Left lung (tissue), 10 donors: ENCODE data around the gene CNGA2. TPM values are rescaled to one million over a fixed set of nuclear protein-coding genes. Genes with fewer than 3 reads are reported as not detected.

Experiments
- ATAC-seq: fragments of 200-7000 bp; cut with Tn5 transposase; one replicate; pipeline ENCODE4 v1.9.1; 2020; ENCODE audit warnings: moderate library complexity
- DNase-seq, 4 donors: peaks; one replicate each; pipeline ENCODE4 v3.0.0-alpha.2; 2013 to 2020
- H3K27ac ChIP-seq, 2 donors: fragments of 200-600 bp; sonication (generic) in 1 of 2; one replicate each; pipeline versions ENCODE4 v1.5.0 to v1.8.0; 2020 to 2021
- H3K27me3 ChIP-seq, 2 donors: fragments of 200-600 bp; sonication (generic) in 1 of 2; one replicate each; pipeline versions ENCODE4 v1.5.0 to v1.8.0; 2020 to 2021
- H3K36me3 ChIP-seq, 2 donors: fragments of 200-600 bp; sonication (generic) in 1 of 2; one replicate each; pipeline versions ENCODE4 v1.5.0 to v1.8.0; 2020 to 2021
- H3K4me1 ChIP-seq, 2 donors: fragments of 200-600 bp; one replicate each; pipeline ENCODE4 v1.8.0; 2021
- H3K4me3 ChIP-seq, 2 donors: fragments of 200-600 bp; sonication (generic) in 1 of 2; one replicate each; pipeline versions ENCODE4 v1.5.0 to v1.8.0; 2020 to 2021; ENCODE audit warnings: mild to moderate bottlenecking in 1 of 2
- H3K9me3 ChIP-seq, 2 donors: fragments of 200-600 bp; sonication (generic) in 1 of 2; one replicate each; pipeline versions ENCODE4 v1.5.0 to v1.8.0; 2020 to 2021
- CTCF ChIP-seq, 2 donors: fragments of 200-600 bp; sonication (generic) in 1 of 2; IDR thresholded peaks; one replicate each; pipeline versions ENCODE4 v1.5.0 to v1.8.0; 2021; ENCODE audit warnings: antibody characterized with exemption in 2 of 2
- intact Hi-C, 2 donors: fragments of 100-400 bp; cut with DNase I; formaldehyde crosslinking; loops; one replicate each; pipeline versions ENCODE4 v1.11.2 to v1.14.2; 2022
- polyA plus RNA-seq, 6 donors: library from polyadenylated mRNA; unstranded; fragments of 120-200 nt; gene quantifications; one replicate each; pipeline ENCODE4 v1.2.1, GENCODE V29; 2013; ENCODE audit not compliant: insufficient read length in 6 of 6
- total RNA-seq, 2 donors: library from RNA; stranded (reverse); fragmentation: NEBNext Ultra II Directional; extraction: Animal tissue kit (Norgen Biotek cat#: 25700); gene quantifications; one replicate each; pipeline ENCODE4 v1.2.1, GENCODE V29; 2021
- donor health status: DM: no; HTN: yes; CAD: no.
- donor health status: DM: no; HTN: no; CAD: no.

CNGA2 gene
- total and polyA plus RNA-seq, 8 donors: not detected

- no peak overlapping the region for H3K4me3 ChIP-seq
- H3K9me3 ChIP-seq: no peaks in the 10 kb centered on the region
- ATAC-seq: no peak
- TF ChIP-seq CTCF (IDR thresholded peaks at IDR 0.05): no peak
- no peak overlapping the region for H3K27ac ChIP-seq
- no peaks in the 10 kb centered on the region for H3K4me1 ChIP-seq
- H3K36me3 ChIP-seq: no peaks in the 10 kb centered on the region
- intact Hi-C loops: no loop called here
- H3K27me3 ChIP-seq: no peaks in the 10 kb centered on the region
- no peak for DNase-seq
Observed at GRCh38 chrX:151737494-151737893, 2.9 kb downstream of the CNGA2 start.

- H3K4me1 ChIP-seq: no peaks in the 10 kb centered on the region
- no peak overlapping the region for H3K4me3 ChIP-seq
- no peaks in the 10 kb centered on the region for H3K9me3 ChIP-seq
- no peaks in the 10 kb centered on the region for H3K27me3 ChIP-seq
- DNase-seq (no peak), ATAC-seq (no peak)
- H3K36me3 ChIP-seq: no peaks in the 10 kb centered on the region
- intact Hi-C loops: no loop called here
- no peak overlapping the region for H3K27ac ChIP-seq
- no peak for TF ChIP-seq CTCF (IDR thresholded peaks at IDR 0.05)
Observed at GRCh38 chrX:151738751-151739150, 4.2 kb downstream of the CNGA2 start.

GRCh38 chrX:151741606-151742005 is 7.1 kb downstream of the CNGA2 start:
- Histone ChIP-seq H3K4me1 (no peaks in the 10 kb centered on the region), H3K36me3 (no peaks in the 10 kb centered on the region), H3K27ac (no peak overlapping the region), H3K27me3 (no peaks in the 10 kb centered on the region), H3K9me3 (no peaks in the 10 kb centered on the region), H3K4me3 (no peak overlapping the region)
- ATAC-seq (no peak), DNase-seq (no peak)
- no peak for TF ChIP-seq CTCF (IDR thresholded peaks at IDR 0.05)
- intact Hi-C loops: no loop called here

- Histone ChIP-seq H3K4me3 (no peak overlapping the region), H3K4me1 (no peaks in the 10 kb centered on the region), H3K27ac (no peak overlapping the region), H3K36me3 (no peaks in the 10 kb centered on the region), H3K27me3 (no peaks in the 10 kb centered on the region), H3K9me3 (no peaks in the 10 kb centered on the region)
- ATAC-seq (no peak), DNase-seq (no peak)
- no peak for TF ChIP-seq CTCF (IDR thresholded peaks at IDR 0.05)
- intact Hi-C loops: no loop called here
Observed at GRCh38 chrX:151742311-151742710, 7.8 kb downstream of the CNGA2 start.

- intact Hi-C loops: no loop called here
- Histone ChIP-seq H3K4me3 (no peak overlapping the region), H3K36me3 (no peaks in the 10 kb centered on the region), H3K9me3 (no peaks in the 10 kb centered on the region), H3K4me1 (no peaks in the 10 kb centered on the region), H3K27ac (no peak overlapping the region), H3K27me3 (no peaks in the 10 kb centered on the region)
- DNase-seq (no peak), ATAC-seq (no peak)
- TF ChIP-seq CTCF (IDR thresholded peaks at IDR 0.05): no peak
Observed at GRCh38 chrX:151743651-151744470, 9.3 kb downstream of the CNGA2 start.
